B cell (primary cell): ENCODE data around the gene ADARB2. TPM values are rescaled to one million over a fixed set of nuclear protein-coding genes. Genes with fewer than 3 reads are reported as not detected.

Source experiments
- ATAC-seq: fragments of 200-7000 bp; cut with Tn5 transposase; one replicate; pipeline ENCODE4 v1.10.0; 2021; ENCODE audit warnings: low read depth, mild to moderate bottlenecking, moderate number of reproducible peaks, moderate library complexity
- CTCF ChIA-PET: fragments of 350-600 bp; sonication (Branson Sonifier 250); formaldehyde crosslinking; loops from one replicate; lab custom pipeline; 2021; ENCODE audit warnings: antibody characterized with exemption, inconsistent platforms; lab: Charles Lee
- POLR2A ChIA-PET: fragments of 350-600 bp; sonication (Branson Sonifier 250); formaldehyde crosslinking; loops from one replicate; lab custom pipeline; 2021; ENCODE audit warnings: antibody characterized with exemption; lab: Charles Lee
- DNase-seq: peaks from one replicate; pipeline ENCODE4 v3.0.0; 2013
- H2AFZ ChIP-seq: 2 replicates; pipeline ENCODE4 v1.6.1; 2012; ENCODE audit warnings: mild to moderate bottlenecking, low read depth, low read length; ENCODE audit not compliant: insufficient read depth, poor library complexity, severe bottlenecking
- H3K27ac ChIP-seq, 2 donors: 1 replicate in 1 of 2; 2 replicates in 1 of 2; pipeline ENCODE4 v1.5.1; 2012 to 2013; ENCODE audit warnings: low read length in 2 of 2, mild to moderate bottlenecking in 2 of 2, moderate library complexity in 1 of 2
- H3K27me3 ChIP-seq, 4 experiments: fragments of 200-600 bp in 1 of 4; sonication (generic) in 1 of 4; replicated peaks in 1 of 4; 1 replicate in 2 of 4; 2 replicates in 2 of 4; pipeline versions ENCODE4 v1.6.1 to v1.7.0; 2013 to 2016; ENCODE audit warnings: low read length in 3 of 4, mild to moderate bottlenecking in 2 of 4, mixed read lengths in 1 of 4, moderate library complexity in 1 of 4; ENCODE audit not compliant: insufficient read depth in 4 of 4, control insufficient read depth in 3 of 4; ENCODE audit errors: control extremely low read depth in 1 of 4
- H3K36me3 ChIP-seq, 2 experiments: replicated peaks in 1 of 2; 1 replicate in 1 of 2; 2 replicates in 1 of 2; pipeline versions ENCODE4 v1.6.1 to v1.7.1; 2013; ENCODE audit warnings: low read length in 1 of 2; ENCODE audit not compliant: insufficient read depth in 2 of 2, control insufficient read depth in 1 of 2; ENCODE audit errors: control extremely low read depth in 1 of 2, extremely low read depth in 1 of 2
- H3K4me1 ChIP-seq, 2 donors: fragments of 200-600 bp in 1 of 2; sonication (generic) in 1 of 2; 1 replicate in 1 of 2; 2 replicates in 1 of 2; pipeline versions ENCODE4 v1.5.1 to v1.6.1; 2013 to 2017; ENCODE audit warnings: low read length in 2 of 2; ENCODE audit not compliant: control insufficient read depth in 2 of 2, insufficient read depth in 2 of 2
- H3K4me2 ChIP-seq: replicated peaks from 2 replicates; pipeline ENCODE3; 2012; ENCODE audit warnings: mild to moderate bottlenecking, low read depth, low read length; ENCODE audit not compliant: poor library complexity, severe bottlenecking
- H3K4me3 ChIP-seq, 5 experiments: fragments of 200-600 bp in 1 of 5; sonication (generic) in 1 of 5; 1 replicate in 3 of 5; 2 replicates in 2 of 5; pipeline versions ENCODE4 v1.5.1 to v1.7.0; 2011 to 2016; ENCODE audit warnings: low read length in 4 of 5, mild to moderate bottlenecking in 4 of 5, low read depth in 2 of 5, control low read depth in 1 of 5, moderate library complexity in 1 of 5; ENCODE audit not compliant: insufficient read depth in 1 of 5; ENCODE audit errors: control extremely low read depth in 1 of 5, extremely low read depth in 1 of 5
- H3K79me2 ChIP-seq: fragments of 200-600 bp; sonication (generic); one replicate; pipeline ENCODE4 v1.6.0; 2016; ENCODE audit warnings: low read length; ENCODE audit not compliant: control insufficient read depth, insufficient read depth
- H3K9ac ChIP-seq: fragments of 200-600 bp; sonication (generic); 2 replicates; pipeline ENCODE4 v1.6.1; 2017; ENCODE audit warnings: mild to moderate bottlenecking, low read length, moderate library complexity
- H3K9me3 ChIP-seq, 3 donors: one replicate each; pipeline versions ENCODE4 v1.6.1 to v1.7.1; 2013; ENCODE audit warnings: low read length in 2 of 3; ENCODE audit not compliant: control insufficient read depth in 2 of 3, insufficient read depth in 1 of 3; ENCODE audit errors: control extremely low read depth in 1 of 3
- H4K20me1 ChIP-seq: 2 replicates; pipeline ENCODE4 v1.6.0; 2012; ENCODE audit warnings: mild to moderate bottlenecking, low read length; ENCODE audit not compliant: insufficient read depth, control insufficient read depth, poor library complexity, severe bottlenecking
- H3K27ac Mint-ChIP-seq: one replicate; pipeline ENCODE4 v1.8.0; 2021; ENCODE audit warnings: mixed read lengths
- H3K27me3 Mint-ChIP-seq: one replicate; pipeline ENCODE4 v1.8.0; 2021; ENCODE audit warnings: mixed read lengths
- H3K4me1 Mint-ChIP-seq: one replicate; pipeline ENCODE4 v1.8.0; 2021; ENCODE audit warnings: mixed read lengths
- H3K4me3 Mint-ChIP-seq: one replicate; pipeline ENCODE4 v1.8.0; 2021; ENCODE audit warnings: mixed read lengths
- H3K9me3 Mint-ChIP-seq: one replicate; pipeline ENCODE4 v1.8.0; 2022; ENCODE audit warnings: mixed read lengths; ENCODE audit not compliant: insufficient read depth
- EZH2 ChIP-seq: IDR thresholded peaks from 2 replicates; pipeline ENCODE4 v1.6.1; 2012; ENCODE audit warnings: borderline replicate concordance, low read depth, mild to moderate bottlenecking, moderate library complexity, low read length; ENCODE audit not compliant: insufficient read depth, poor library complexity, severe bottlenecking
- WGBS: methylation state at CpG from one replicate; pipeline ENCODE4 v1.1.5; 2013; ENCODE audit warnings: missing lambda C conversion rate; ENCODE audit not compliant: insufficient coverage; 5-methylcytosine and 5-hydroxymethylcytosine counted together
- intact Hi-C: fragments of 100-400 bp; cut with micrococcal nuclease; formaldehyde crosslinking; loops from one replicate; pipeline ENCODE4 v1.10.0; 2022
- polyA plus RNA-seq: library from polyadenylated mRNA; depleted of rRNA; stranded (reverse); fragments of >200 nt; gene quantifications from 2 replicates; pipeline ENCODE4 v1.2.3, GENCODE V29; 2012
- total RNA-seq, 2 donors: library from RNA; stranded (reverse); fragments of 120-200 nt in 1 of 2; gene quantifications; 1 replicate in 1 of 2; 2 replicates in 1 of 2; pipeline versions ENCODE4 v1.2.3 to v1.2.4, GENCODE V29; 2013 to 2022
- TF ChIP-seq, protein P1 (sequence below): fragments of 200-600 bp; IDR thresholded peaks from one replicate; pipeline ENCODE4 v1.8.0; 2022; ENCODE audit warnings: antibody characterized with exemption, mild to moderate bottlenecking

ADARB2 gene
- total and polyA plus RNA-seq, 2 donors (not counting 1 experiment from before 2014, with no cell fraction given): 0.13 to 0.96 TPM

DNA sequence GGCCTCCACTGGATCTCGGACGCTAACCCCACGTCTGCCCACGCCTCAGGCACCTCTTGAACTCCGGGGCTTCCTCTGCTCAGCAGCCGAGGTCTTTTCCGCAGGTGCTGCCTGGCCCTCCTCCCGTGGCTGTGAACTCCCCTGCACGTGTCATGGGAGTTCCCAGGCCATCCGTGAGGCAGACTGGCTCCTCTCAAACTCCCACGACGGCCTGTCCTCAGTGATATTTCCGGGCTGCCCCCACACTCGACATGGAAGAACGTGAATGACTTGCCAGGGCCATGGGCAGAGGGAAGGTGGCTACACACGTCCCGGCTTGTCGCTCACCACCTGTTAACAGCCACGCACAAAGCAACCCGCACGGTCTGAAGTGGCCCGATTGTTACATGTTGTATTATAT is 110.9 kb downstream of the ADARB2 start:
- DNase-seq (no peak), ATAC-seq (no peak)
- Histone ChIP-seq H3K9me3 (peaks cover 0 to 7% (median 0%) of the 10 kb centered on the region in 3 donors), H3K36me3 (no peaks in the 10 kb centered on the region), H3K27me3 (peaks cover 0 to 9% (median 0%) of the 10 kb centered on the region in 4 experiments), H3K4me3 (no peak overlapping the region), H3K4me1 (peaks cover 0 to 6% of the 10 kb centered on the region in 2 donors), H2AFZ (no peak overlapping the region), H3K9ac (no peak overlapping the region), H4K20me1 (no peaks in the 10 kb centered on the region), H3K4me2 (no peak overlapping the region), H3K27ac (no peak overlapping the region), H3K79me2 (no peaks in the 10 kb centered on the region)
- Mint-ChIP-seq H3K27me3 (peaks cover 22% of the 10 kb centered on the region), H3K27ac (no peak overlapping the region), H3K9me3 (no peaks in the 10 kb centered on the region), H3K4me1 (peaks cover 6% of the 10 kb centered on the region), H3K4me3 (no peak overlapping the region)
- intact Hi-C loops: no loop called here
- ChIA-PET CTCF (no interaction called here), POLR2A (no interaction called here)
- TF ChIP-seq, protein P1, sequence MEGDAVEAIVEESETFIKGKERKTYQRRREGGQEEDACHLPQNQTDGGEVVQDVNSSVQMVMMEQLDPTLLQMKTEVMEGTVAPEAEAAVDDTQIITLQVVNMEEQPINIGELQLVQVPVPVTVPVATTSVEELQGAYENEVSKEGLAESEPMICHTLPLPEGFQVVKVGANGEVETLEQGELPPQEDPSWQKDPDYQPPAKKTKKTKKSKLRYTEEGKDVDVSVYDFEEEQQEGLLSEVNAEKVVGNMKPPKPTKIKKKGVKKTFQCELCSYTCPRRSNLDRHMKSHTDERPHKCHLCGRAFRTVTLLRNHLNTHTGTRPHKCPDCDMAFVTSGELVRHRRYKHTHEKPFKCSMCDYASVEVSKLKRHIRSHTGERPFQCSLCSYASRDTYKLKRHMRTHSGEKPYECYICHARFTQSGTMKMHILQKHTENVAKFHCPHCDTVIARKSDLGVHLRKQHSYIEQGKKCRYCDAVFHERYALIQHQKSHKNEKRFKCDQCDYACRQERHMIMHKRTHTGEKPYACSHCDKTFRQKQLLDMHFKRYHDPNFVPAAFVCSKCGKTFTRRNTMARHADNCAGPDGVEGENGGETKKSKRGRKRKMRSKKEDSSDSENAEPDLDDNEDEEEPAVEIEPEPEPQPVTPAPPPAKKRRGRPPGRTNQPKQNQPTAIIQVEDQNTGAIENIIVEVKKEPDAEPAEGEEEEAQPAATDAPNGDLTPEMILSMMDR: no peak
- TF ChIP-seq EZH2: no peak
- WGBS: 91% methylated on average over 15 of the region's 22 CpGs

DNA sequence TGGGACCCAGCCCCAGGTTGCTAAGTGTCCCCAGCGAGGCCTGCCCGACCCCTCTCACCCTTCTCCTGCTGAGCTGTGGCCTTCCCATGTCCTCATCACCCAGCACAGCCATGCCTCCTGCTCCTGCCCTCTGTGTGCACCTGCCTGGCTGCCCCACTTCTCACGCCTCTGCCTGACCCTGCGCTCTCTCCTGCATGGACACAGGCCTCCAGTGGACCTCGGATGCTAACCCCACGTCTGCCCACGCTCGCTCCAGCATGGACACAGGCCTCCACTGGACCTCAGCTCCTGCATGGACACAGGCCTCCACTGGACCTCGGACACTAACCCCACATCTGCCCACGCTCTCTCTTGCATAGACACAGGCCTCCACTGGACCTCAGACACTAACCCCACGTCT is 111.6 kb downstream of the ADARB2 start:
- Histone ChIP-seq H3K9ac (no peak overlapping the region), H3K9me3 (peaks cover 0 to 4% (median 0%) of the 10 kb centered on the region in 3 donors), H3K36me3 (no peaks in the 10 kb centered on the region), H3K79me2 (no peaks in the 10 kb centered on the region), H4K20me1 (no peaks in the 10 kb centered on the region), H2AFZ (no peak overlapping the region), H3K27ac (no peak overlapping the region), H3K4me3 (no peak overlapping the region), H3K27me3 (peaks cover 0 to 7% (median 0%) of the 10 kb centered on the region in 4 experiments), H3K4me2 (no peak overlapping the region), H3K4me1 (peaks cover 0 to 6% of the 10 kb centered on the region in 2 donors)
- ChIA-PET POLR2A (no interaction called here), CTCF (no interaction called here)
- Mint-ChIP-seq H3K4me1 (peaks cover 6% of the 10 kb centered on the region), H3K27ac (no peak overlapping the region), H3K4me3 (no peak overlapping the region), H3K27me3 (peaks cover 19% of the 10 kb centered on the region), H3K9me3 (no peaks in the 10 kb centered on the region)
- no peak for TF ChIP-seq EZH2
- TF ChIP-seq, protein P1: no peak
- intact Hi-C loops: no loop called here
- ATAC-seq (no peak), DNase-seq (no peak)
- WGBS: 86% methylated on average over 11 of the region's 11 CpGs
